ENCODE measurements around the gene MRPL55. TPM values are rescaled to one million over a fixed set of nuclear protein-coding genes. Genes with fewer than 3 reads are reported as not detected.
A peak's percentile ranks its signal among the peaks of the same experiment; 100 is the strongest.

MRPL55 gene
- total RNA-seq, 2 donors from 2014 or later: 120 to 136 TPM

- no peaks in the 10 kb centered on the region for H3K9me3 ChIP-seq
- TF ChIP-seq POLR2AphosphoS5 (IDR thresholded peaks at IDR 0.05): no peak
- TF ChIP-seq CTCF (IDR thresholded peaks at IDR 0.05): no peak
- no peak for TF ChIP-seq POLR2A (IDR thresholded peaks at IDR 0.05)
- H3K4me3 ChIP-seq: no peak overlapping the region
- no peaks in the 10 kb centered on the region for H3K4me1 ChIP-seq (replicated peaks)
- no peak overlapping the region for H3K27ac ChIP-seq
- H3K36me3 ChIP-seq: no peaks in the 10 kb centered on the region
- DNase-seq (ENCODE audit: low spot score): no peak
- peaks cover 11% of the 10 kb centered on the region for H3K27me3 ChIP-seq (replicated peaks; ENCODE audit: insufficient read depth)
- intact Hi-C loops (cut with DNase I): no loop called here
- 91% methylated on average over 10 of the region's 10 CpGs for WGBS
Observed at GRCh38 chr1:228061411-228062084, 47.6 kb downstream of the MRPL55 start.

- no peaks in the 10 kb centered on the region for H3K9me3 ChIP-seq
- no peak overlapping the region for H3K27ac ChIP-seq
- no peaks in the 10 kb centered on the region for H3K4me1 ChIP-seq (replicated peaks)
- no peak for DNase-seq (ENCODE audit: low spot score)
- no peaks in the 10 kb centered on the region for H3K36me3 ChIP-seq
- WGBS: 16% methylated on average over 33 of the region's 34 CpGs
- TF ChIP-seq CTCF (IDR thresholded peaks at IDR 0.05) (no peak), POLR2A (IDR thresholded peaks at IDR 0.05) (no peak), POLR2AphosphoS5 (IDR thresholded peaks at IDR 0.05) (no peak)
- peak overlapping the region in 1 of 2 donors; percentile 29 for H3K4me3 ChIP-seq
- intact Hi-C loops (cut with DNase I): no loop called here
- H3K27me3 ChIP-seq (replicated peaks; ENCODE audit: insufficient read depth): peaks cover 5% of the 10 kb centered on the region
Observed at GRCh38 chr1:228060458-228061190, 48.5 kb downstream of the MRPL55 start.

- TF ChIP-seq CTCF (IDR thresholded peaks at IDR 0.05) (no peak), POLR2AphosphoS5 (IDR thresholded peaks at IDR 0.05) (no peak), POLR2A (IDR thresholded peaks at IDR 0.05) (peak; percentile 41)
- H3K27ac ChIP-seq: no peak overlapping the region
- H3K9me3 ChIP-seq: no peaks in the 10 kb centered on the region
- DNase-seq (ENCODE audit: low spot score): peak; percentile 89
- intact Hi-C loops (cut with DNase I): no loop called here
- H3K4me3 ChIP-seq: peak overlapping the region; percentile 3 to 29
- no peaks in the 10 kb centered on the region for H3K36me3 ChIP-seq
- H3K27me3 ChIP-seq (replicated peaks; ENCODE audit: insufficient read depth): peaks cover 5% of the 10 kb centered on the region
- no peaks in the 10 kb centered on the region for H3K4me1 ChIP-seq (replicated peaks)
- 6% methylated on average over 31 of the region's 33 CpGs for WGBS
Observed at GRCh38 chr1:228059634-228060457, 49.3 kb downstream of the MRPL55 start.

GRCh38 chr1:228058949-228059633, 50.0 kb downstream of the MRPL55 start:
- 12% methylated on average over 59 of the region's 66 CpGs for WGBS
- intact Hi-C loops (cut with DNase I): no loop called here
- Histone ChIP-seq H3K36me3 (no peaks in the 10 kb centered on the region), H3K27ac (no peak overlapping the region), H3K4me3 (peak overlapping the region; percentile 3 to 29), H3K27me3 (replicated peaks; ENCODE audit: insufficient read depth) (peaks cover 5% of the 10 kb centered on the region), H3K9me3 (no peaks in the 10 kb centered on the region), H3K4me1 (replicated peaks) (no peaks in the 10 kb centered on the region)
- no peak for DNase-seq (ENCODE audit: low spot score)
- no peak for TF ChIP-seq POLR2A (IDR thresholded peaks at IDR 0.05)
- TF ChIP-seq CTCF (IDR thresholded peaks at IDR 0.05): no peak
- TF ChIP-seq POLR2AphosphoS5 (IDR thresholded peaks at IDR 0.05): no peak

Measured in prostate gland (tissue), 2 donors.